Subcutaneous abdominal adipose tissue (tissue), 5 donors: ENCODE measurements around the gene OR10J1.

Source experiments
- H3K27ac ChIP-seq: one replicate; pipeline ENCODE4 v1.7.0; 2013; ENCODE audit warnings: low read depth, mild to moderate bottlenecking, inconsistent platforms, low read length, moderate library complexity
- H3K27me3 ChIP-seq, 5 donors: one replicate each; pipeline ENCODE4 v1.7.0; 2013; ENCODE audit warnings: low read length in 5 of 5, inconsistent platforms in 1 of 5; ENCODE audit not compliant: control insufficient read depth in 5 of 5, insufficient read depth in 4 of 5
- H3K36me3 ChIP-seq, 5 donors: one replicate each; pipeline ENCODE4 v1.7.0; 2013; ENCODE audit warnings: low read length in 5 of 5; ENCODE audit not compliant: control insufficient read depth in 5 of 5, insufficient read depth in 5 of 5
- H3K4me1 ChIP-seq, 5 donors: one replicate each; pipeline ENCODE4 v1.7.0; 2013; ENCODE audit warnings: low read length in 5 of 5, mild to moderate bottlenecking in 3 of 5, moderate library complexity in 1 of 5; ENCODE audit not compliant: control insufficient read depth in 5 of 5, insufficient read depth in 5 of 5
- H3K4me3 ChIP-seq, 5 donors: one replicate each; pipeline ENCODE4 v1.7.0; 2013; ENCODE audit warnings: low read length in 5 of 5, low read depth in 1 of 5
- H3K9ac ChIP-seq, 5 donors: one replicate each; pipeline ENCODE4 v1.7.0; 2013; ENCODE audit warnings: low read length in 5 of 5, mild to moderate bottlenecking in 4 of 5, moderate library complexity in 3 of 5
- H3K9me3 ChIP-seq, 5 donors: one replicate each; pipeline ENCODE4 v1.7.0; 2013; ENCODE audit warnings: low read length in 5 of 5; ENCODE audit not compliant: control insufficient read depth in 5 of 5
- donor health status: healthy.
- donor health status: healthy.
- donor health status: healthy.
- donor health status: healthy.
- donor health status: healthy.

Gene OR10J1, protein sequence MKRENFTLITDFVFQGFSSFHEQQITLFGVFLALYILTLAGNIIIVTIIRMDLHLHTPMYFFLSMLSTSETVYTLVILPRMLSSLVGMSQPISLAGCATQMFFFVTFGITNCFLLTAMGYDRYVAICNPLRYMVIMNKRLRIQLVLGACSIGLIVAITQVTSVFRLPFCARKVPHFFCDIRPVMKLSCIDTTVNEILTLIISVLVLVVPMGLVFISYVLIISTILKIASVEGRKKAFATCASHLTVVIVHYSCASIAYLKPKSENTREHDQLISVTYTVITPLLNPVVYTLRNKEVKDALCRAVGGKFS

DNA sequence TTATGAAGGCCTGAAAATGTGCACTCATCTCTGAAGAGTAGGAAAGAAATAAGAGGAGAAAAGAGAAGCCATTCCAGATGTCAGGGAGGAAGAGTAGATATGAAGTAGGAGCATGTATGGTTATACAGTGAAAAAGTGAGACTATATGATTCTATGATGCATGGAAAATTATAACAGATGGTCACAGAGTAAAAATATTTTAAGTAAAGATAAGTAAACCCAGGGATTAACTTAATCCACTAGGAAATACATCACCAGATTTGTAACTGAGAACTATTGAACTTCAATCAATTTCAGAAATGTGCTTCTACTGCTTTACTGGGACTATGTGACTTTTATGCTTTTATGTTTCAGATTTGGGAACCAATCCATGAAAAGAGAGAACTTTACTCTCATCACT is at the start of gene OR10J1:
Gene OR10J1 (plus strand): TSS at position 301 of the 400 bp plus-strand sequence. CDS start 70 bp downstream, at position 371.
- no peaks in the 10 kb centered on the region for H3K36me3 ChIP-seq
- no peak within 1 kb of the TSS for H3K4me3 ChIP-seq
- no peak within 1 kb of the TSS for H3K27ac ChIP-seq
- H3K27me3 ChIP-seq: no peaks in the 10 kb centered on the region
- H3K9ac ChIP-seq: no peak within 1 kb of the TSS
- H3K4me1 ChIP-seq: no peaks in the 10 kb centered on the region
- no peaks in the 10 kb centered on the region for H3K9me3 ChIP-seq

DNA sequence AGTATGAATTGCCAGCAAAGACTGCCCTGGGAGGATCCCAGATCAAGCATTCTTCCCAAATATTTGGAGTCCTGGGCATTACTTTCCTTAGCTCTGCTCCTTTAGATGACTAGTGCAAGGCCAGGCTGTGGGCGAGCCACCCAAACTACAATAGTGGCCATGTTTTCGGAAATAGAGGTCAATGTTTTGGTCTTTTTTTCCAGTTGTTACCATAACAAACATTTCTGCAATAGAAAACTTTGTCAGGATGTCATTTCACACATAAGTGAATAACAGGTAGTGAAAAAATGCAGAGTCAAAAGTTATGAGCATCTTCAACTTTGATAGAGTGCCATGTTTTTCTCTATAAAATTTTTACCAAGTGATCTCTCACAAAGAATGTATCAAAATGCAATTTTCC is 32.7 kb upstream of the OR10J1 start:
- Histone ChIP-seq H3K9ac (no peak overlapping the region), H3K4me1 (no peaks in the 10 kb centered on the region), H3K36me3 (no peaks in the 10 kb centered on the region), H3K27me3 (no peaks in the 10 kb centered on the region), H3K9me3 (peaks cover 0 to 3% (median 0%) of the 10 kb centered on the region in 5 donors), H3K4me3 (no peak overlapping the region), H3K27ac (no peak overlapping the region)

DNA sequence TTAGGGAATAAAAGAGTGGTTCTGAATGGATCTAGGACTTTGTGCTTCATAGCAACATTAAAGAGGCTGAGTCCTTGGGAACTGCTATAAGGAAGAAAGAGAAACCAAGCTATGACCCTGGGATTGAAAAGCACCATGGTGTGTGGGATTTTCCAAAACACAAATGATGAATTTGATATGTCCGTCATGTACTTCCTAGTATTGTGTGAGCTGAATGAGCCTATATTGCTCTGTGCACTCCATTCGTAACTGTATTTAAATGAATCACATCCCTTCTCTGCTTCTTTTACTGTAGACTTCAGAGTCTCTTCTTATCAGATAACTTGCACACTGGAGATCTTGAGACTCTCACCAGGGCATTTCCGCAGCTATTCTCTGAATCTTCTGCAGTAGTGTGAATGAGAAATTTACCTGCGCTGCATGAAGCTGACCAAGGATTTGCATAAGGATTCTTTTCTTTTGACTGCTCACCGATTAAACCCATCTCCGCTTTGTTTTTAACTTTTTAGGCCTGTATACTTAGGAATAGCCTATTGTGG is 30.6 kb upstream of the OR10J1 start:
- no peaks in the 10 kb centered on the region for H3K36me3 ChIP-seq
- H3K9ac ChIP-seq: no peak overlapping the region
- H3K4me3 ChIP-seq: no peak overlapping the region
- H3K27me3 ChIP-seq: no peaks in the 10 kb centered on the region
- H3K9me3 ChIP-seq: no peaks in the 10 kb centered on the region
- H3K4me1 ChIP-seq: no peaks in the 10 kb centered on the region
- H3K27ac ChIP-seq: no peak overlapping the region

DNA sequence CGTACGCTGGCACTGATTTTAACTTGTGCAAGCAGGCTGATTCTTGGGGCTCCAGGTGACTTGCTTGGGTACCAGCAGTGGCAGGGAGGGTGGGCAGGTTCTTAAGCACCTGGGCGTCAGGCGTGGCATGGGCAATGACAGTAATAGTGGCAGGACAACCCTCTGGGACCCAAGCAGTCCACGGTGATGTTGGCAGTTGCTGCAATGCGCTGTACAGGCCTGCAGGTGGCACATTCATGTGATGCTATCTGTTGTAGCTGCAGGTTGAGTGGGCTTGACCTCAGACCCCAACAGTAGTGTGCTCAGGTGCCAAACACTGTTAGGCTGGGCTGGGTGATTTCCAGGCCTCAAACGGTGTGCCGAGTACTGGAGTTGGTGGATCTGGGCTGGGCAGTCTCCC is 17.7 kb upstream of the OR10J1 start:
- no peak overlapping the region for H3K9ac ChIP-seq
- no peak overlapping the region for H3K27ac ChIP-seq
- H3K27me3 ChIP-seq: peaks cover 0 to 6% (median 0%) of the 10 kb centered on the region in 5 donors
- peaks cover 0 to 16% (median 15%) of the 10 kb centered on the region in 5 donors for H3K9me3 ChIP-seq
- H3K4me1 ChIP-seq: no peaks in the 10 kb centered on the region
- H3K36me3 ChIP-seq: no peaks in the 10 kb centered on the region
- H3K4me3 ChIP-seq: no peak overlapping the region

DNA sequence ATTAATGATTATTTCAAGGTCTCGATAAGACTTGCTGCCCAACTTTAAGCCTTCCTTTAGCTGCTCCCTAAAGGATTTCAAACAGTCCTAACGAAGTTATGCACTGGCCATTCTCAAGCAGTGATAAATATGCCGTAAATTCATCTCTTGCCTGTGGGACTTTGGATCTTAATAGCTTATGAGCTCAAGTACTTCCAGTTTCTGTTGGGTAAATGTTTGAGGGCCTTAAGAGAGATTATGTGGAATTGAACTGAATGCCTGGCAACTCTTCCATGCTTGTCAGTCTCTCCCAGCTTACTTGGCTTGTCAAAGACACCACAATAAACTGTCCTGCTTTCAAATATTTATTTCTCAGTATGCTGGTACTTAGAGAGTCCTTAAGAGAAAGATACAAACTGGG is 11.0 kb upstream of the OR10J1 start:
- Histone ChIP-seq H3K9ac (no peak overlapping the region), H3K9me3 (no peaks in the 10 kb centered on the region)

DNA sequence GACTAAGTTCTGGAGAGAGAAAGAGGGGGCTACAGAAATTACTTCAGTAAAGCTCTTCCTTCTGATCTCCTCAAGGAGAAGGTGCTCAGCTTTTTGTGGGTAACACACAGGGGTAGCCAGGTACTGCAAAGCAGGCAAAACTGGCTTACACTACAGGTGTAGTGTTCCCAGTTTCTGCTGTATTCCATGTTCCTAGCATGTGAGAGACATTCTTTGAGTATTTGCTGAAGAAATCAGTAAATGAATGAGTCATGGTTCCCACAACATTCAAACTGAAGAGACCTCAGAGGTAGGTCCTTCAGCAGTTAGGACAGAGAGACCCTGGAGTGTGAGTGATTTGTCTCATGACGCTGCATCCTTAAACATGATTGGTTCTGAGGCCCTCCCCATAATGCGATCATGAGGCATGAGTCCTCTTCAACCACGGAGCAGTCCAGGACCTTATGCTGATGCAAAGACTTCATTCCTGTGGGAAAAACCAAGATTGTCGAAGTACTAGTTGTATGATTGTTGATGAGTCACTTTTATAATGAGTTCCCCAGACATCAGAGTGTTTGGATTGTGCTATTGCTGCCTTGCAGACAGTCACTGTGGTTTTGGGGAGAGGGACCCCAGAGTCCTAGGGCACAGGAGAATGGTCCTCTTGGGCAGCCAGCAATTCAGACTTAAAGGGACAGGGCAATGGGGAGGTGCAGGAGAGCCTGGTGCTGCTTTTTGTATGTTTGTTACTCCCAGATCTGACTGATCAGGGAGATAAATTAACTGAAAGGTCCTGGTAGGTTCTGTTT is 10.3 kb upstream of the OR10J1 start:
- H3K4me3 ChIP-seq: no peak overlapping the region
- no peaks in the 10 kb centered on the region for H3K36me3 ChIP-seq
- no peak overlapping the region for H3K27ac ChIP-seq
- H3K4me1 ChIP-seq: peaks cover 0 to 3% (median 0%) of the 10 kb centered on the region in 5 donors
- H3K27me3 ChIP-seq: no peaks in the 10 kb centered on the region
- no peaks in the 10 kb centered on the region for H3K9me3 ChIP-seq
- H3K9ac ChIP-seq: no peak overlapping the region

More for the DNA sequence above, 11.0 kb upstream of the OR10J1 start:
- peaks cover 0 to 3% (median 0%) of the 10 kb centered on the region in 5 donors for H3K4me1 ChIP-seq
- H3K36me3 ChIP-seq: no peaks in the 10 kb centered on the region
- H3K27me3 ChIP-seq: no peaks in the 10 kb centered on the region
- no peak overlapping the region for H3K4me3 ChIP-seq
- no peak overlapping the region for H3K27ac ChIP-seq

DNA sequence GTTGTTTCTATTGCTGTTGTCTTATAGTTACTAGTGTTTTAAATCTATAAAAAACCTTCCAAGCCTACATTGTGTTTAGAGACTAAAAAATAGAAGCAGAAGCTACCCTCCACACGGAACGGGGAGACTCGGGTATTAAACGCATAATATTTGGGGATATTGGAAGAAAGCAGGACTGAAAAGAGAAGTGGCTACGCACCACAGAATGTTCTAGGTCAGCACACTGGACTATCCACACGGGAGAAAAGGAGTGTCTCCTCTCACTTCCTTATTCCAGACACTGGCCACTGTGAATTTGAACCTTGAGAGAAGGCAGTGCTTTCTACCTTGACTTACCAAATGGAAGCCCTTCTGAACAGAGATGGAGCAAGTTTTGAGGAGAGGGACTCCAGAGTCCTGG is 8.5 kb upstream of the OR10J1 start:
- no peak overlapping the region for H3K4me3 ChIP-seq

DNA sequence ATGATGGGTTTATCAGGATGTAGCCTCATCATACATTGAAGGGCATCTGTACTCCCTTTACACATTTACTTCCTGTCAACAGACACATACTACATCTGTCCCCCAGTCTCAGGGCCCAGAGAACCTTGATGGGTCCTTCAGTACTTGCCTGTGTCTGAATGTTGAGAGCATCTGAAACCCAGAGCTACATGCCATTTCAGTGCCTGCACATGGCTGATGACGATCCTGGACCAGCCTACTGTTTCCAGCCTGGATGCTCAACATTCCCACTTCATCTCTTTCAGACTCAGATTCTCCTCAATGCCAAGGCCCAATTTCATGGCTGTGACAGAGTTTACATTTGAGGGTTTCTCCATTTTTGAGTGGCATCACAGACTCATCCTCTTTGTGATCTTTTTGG is 7.6 kb upstream of the OR10J1 start, which contains the start of gene OR10J4:
Gene OR10J4 (plus strand): TSS at position 301 of the 400 bp plus-strand sequence.
- Histone ChIP-seq H3K9me3 (no peaks in the 10 kb centered on the region), H3K4me1 (peaks cover 0 to 3% (median 0%) of the 10 kb centered on the region in 5 donors), H3K36me3 (no peaks in the 10 kb centered on the region), H3K9ac (no peak within 1 kb of the TSS), H3K27me3 (no peaks in the 10 kb centered on the region), H3K4me3 (no peak within 1 kb of the TSS), H3K27ac (no peak within 1 kb of the TSS)

More for the DNA sequence above, 8.5 kb upstream of the OR10J1 start:
- Histone ChIP-seq H3K36me3 (no peaks in the 10 kb centered on the region), H3K9ac (no peak overlapping the region), H3K4me1 (peaks cover 0 to 3% (median 0%) of the 10 kb centered on the region in 5 donors), H3K27ac (no peak overlapping the region), H3K9me3 (no peaks in the 10 kb centered on the region), H3K27me3 (no peaks in the 10 kb centered on the region)

DNA sequence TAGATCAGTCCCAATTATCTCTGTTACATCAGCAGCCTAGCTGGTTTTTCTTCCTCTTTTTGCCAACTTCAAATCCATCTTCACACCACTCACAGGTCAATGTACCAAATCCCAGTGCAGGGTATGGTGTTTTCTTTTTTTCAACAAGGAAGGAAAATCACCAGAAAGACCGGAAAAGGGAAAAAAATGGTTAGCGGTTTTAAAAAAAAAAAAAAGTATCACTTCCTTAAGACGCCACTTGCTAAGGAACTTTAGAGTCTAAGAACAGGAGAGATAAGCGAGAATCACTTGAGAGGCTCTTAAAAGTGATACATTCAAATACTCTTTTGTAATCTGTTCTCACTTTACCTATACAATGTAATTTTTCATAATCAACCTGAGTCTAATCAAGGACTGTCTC is 3.1 kb upstream of the OR10J1 start:
- no peak overlapping the region for H3K27ac ChIP-seq
- no peaks in the 10 kb centered on the region for H3K27me3 ChIP-seq

DNA sequence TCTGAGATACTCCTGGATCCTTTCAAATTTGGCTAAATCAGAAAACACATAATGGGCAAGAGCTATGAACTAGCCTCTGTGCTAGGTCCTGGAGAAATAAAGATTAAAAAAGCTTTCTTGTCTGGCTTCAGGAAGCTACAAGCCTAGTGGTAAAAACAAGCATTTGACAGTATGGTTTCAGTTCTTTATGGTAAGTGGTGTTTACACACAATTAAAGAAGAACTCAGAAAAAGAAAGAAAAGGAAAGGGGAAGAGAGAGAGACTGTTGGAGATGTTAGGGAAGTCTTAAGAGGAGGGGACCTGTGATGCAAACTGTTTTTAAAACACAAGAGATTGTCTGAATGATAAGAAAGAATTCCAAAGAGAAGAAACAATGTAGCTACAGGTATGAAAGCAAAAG is 1.8 kb downstream of the OR10J1 start:
- Histone ChIP-seq H3K36me3 (no peaks in the 10 kb centered on the region), H3K27ac (no peak overlapping the region), H3K27me3 (no peaks in the 10 kb centered on the region), H3K4me3 (no peak overlapping the region), H3K9me3 (no peaks in the 10 kb centered on the region), H3K9ac (no peak overlapping the region), H3K4me1 (no peaks in the 10 kb centered on the region)

More for the DNA sequence above, 3.1 kb upstream of the OR10J1 start:
- H3K36me3 ChIP-seq: no peaks in the 10 kb centered on the region
- H3K9me3 ChIP-seq: no peaks in the 10 kb centered on the region
- H3K4me1 ChIP-seq: no peaks in the 10 kb centered on the region
- no peak overlapping the region for H3K4me3 ChIP-seq
- no peak overlapping the region for H3K9ac ChIP-seq
